RWPE1 (cell line): ENCODE data around the gene ZBTB26.

Source experiments
- CTCF ChIA-PET: fragments of 350-600 bp; sonication (Branson Sonifier 250); formaldehyde crosslinking; extraction: SDS; loops from one replicate; lab custom pipeline; 2021; lab: Yijun Ruan, JAX
- POLR2A ChIA-PET: fragments of 400-600 bp; formaldehyde crosslinking; extraction: SDS; loops from one replicate; lab custom pipeline; 2020; ENCODE audit warnings: antibody characterized with exemption; ENCODE audit not compliant: low non-redundant PET; lab: Yijun Ruan, JAX
- DNase-seq: peaks from one replicate; pipeline ENCODE4 v3.0.0; 2012; ENCODE audit warnings: low spot score
- H3K27ac ChIP-seq: fragments of 450-650 bp; 2 replicates; pipeline ENCODE4 v1.5.1; 2017
- CTCF ChIP-seq: fragments of 450-650 bp; conservative IDR thresholded peaks from 2 replicates; pipeline ENCODE4 v1.5.1; 2017; ENCODE audit warnings: low read depth, mild to moderate bottlenecking

The ZBTB26 gene

GRCh38 chr9:122931226-122932121 lies at the start of gene ZBTB26:
ZBTB26 (minus strand) TSS chr9:122931512; CDS start chr9:122919934, 11,578 bp downstream.
- peak within 1 kb of the TSS; percentile 91 for H3K27ac ChIP-seq
- no peak for TF ChIP-seq CTCF
- POLR2A ChIA-PET, result interaction anchor here (1.3 to 1.7 kb wide), 3 partner anchors 9 to 27 kb away, joined by 11 to 12 read pairs (median 11); partner anchors contain the start of genes RABGAP1, RC3H2 and ZBTB6
- CTCF ChIA-PET, result interaction anchor here (0.6 to 1.1 kb wide), 7 partner anchors 9 to 477 kb away, joined by 3 read pairs; partner anchors contain the start of gene RABGAP1
- DNase-seq, result peak; percentile 100

- DNase-seq, result no peak
- TF ChIP-seq CTCF, result no peak
- CTCF ChIA-PET, result interaction anchor here (1.0 to 1.7 kb wide), 2 partner anchors 12 kb away, joined by 6 read pairs; no protein-coding TSS in a partner anchor
- POLR2A ChIA-PET, result no interaction called here
- no peak overlapping the region for H3K27ac ChIP-seq
Observed at GRCh38 chr9:122978601-122979000, 47.3 kb upstream of the ZBTB26 start.

GRCh38 chr9:122975196-122975595 lies 43.9 kb upstream of the ZBTB26 start:
- no peak for TF ChIP-seq CTCF
- H3K27ac ChIP-seq, result no peak overlapping the region
- CTCF ChIA-PET, result interaction anchor here (0.6 kb wide), 1 partner anchor 107 kb away, joined by 3 read pairs; no protein-coding TSS in a partner anchor
- POLR2A ChIA-PET, result no interaction called here
- no peak for DNase-seq

GRCh38 chr9:122961139-122961538 lies 29.8 kb upstream of the ZBTB26 start:
- ChIA-PET POLR2A (no interaction called here), CTCF (interaction anchor here (0.6 kb wide), 1 partner anchor 352 kb away, joined by 4 read pairs; no protein-coding TSS in a partner anchor)
- H3K27ac ChIP-seq, result no peak overlapping the region
- DNase-seq, result no peak
- no peak for TF ChIP-seq CTCF

- POLR2A ChIA-PET, result no interaction called here
- no peak overlapping the region for H3K27ac ChIP-seq
- no peak for TF ChIP-seq CTCF
- no peak for DNase-seq
- CTCF ChIA-PET, result no interaction called here
Observed at GRCh38 chr9:122955961-122956360, 24.6 kb upstream of the ZBTB26 start.

GRCh38 chr9:122954253-122954691 lies 23.0 kb upstream of the ZBTB26 start:
- no peak for TF ChIP-seq CTCF
- no peak overlapping the region for H3K27ac ChIP-seq
- ChIA-PET CTCF (interaction anchor here (0.6 kb wide), 2 partner anchors 37 to 615 kb away, joined by 3 to 4 read pairs; no protein-coding TSS in a partner anchor), POLR2A (interaction anchor here (0.6 kb wide), 1 partner anchor 13 kb away, joined by 4 read pairs; the partner anchor contains the start of gene RABGAP1)
- DNase-seq, result peak; percentile 68
